Hematopoietic multipotent progenitor cell treated with erythropoietin and hydrocortisone succinate and interleukin-3 and kit ligand, for 17 days (in vitro differentiated cells): ENCODE measurements around the gene ZNF684.
A peak's percentile ranks its signal among the peaks of the same experiment; 100 is the strongest.
"Not testable (repeated sequence)": the region's sequence is repeated elsewhere in the genome, so short reads cannot be mapped to it uniquely, and the experiment has no call there.

ENCODE experiments used
- DNase-seq: peaks from one replicate; pipeline ENCODE4 v3.0.0-alpha.2; 2015; ENCODE audit warnings: low spot score

ZNF684 gene

DNA sequence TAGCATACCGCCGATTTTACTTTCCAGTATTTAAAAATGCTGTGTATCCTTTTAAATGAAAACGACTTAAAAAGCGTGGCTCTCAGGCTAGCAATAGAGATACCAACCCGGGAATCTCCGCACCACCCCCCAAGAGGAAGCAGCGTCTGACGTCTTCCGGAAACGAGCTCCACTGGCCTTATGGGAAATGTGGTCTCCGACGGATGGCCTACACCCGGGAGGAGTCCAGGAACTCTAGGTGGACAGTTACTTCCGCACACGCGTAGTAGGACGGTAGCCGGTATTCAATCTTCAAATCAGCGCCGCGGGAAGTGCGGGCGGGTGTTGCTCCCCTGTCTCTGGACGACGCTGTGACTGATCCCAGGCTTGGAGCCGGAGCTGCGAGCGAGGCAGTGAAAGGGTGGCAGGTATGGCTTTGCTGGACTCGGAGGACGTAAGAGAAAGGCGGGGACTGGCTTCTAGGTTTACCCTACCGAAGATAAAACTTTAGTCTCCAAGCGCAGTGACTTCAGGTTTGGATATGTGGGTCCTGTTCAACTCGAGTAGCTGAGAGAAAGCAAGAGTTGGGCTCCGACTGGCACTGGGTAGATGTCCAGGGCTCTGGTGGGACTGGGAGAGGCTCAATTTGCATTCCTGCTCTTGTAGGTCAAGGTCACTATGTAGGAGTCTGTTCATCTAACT lies at the start of gene ZNF684:
Gene ZNF684, plus strand, starts transcription at position 257 of the 681 bp plus-strand sequence. CDS start 1,530 bp downstream, outside the sequence.
- peak; percentile 66 for DNase-seq

DNA sequence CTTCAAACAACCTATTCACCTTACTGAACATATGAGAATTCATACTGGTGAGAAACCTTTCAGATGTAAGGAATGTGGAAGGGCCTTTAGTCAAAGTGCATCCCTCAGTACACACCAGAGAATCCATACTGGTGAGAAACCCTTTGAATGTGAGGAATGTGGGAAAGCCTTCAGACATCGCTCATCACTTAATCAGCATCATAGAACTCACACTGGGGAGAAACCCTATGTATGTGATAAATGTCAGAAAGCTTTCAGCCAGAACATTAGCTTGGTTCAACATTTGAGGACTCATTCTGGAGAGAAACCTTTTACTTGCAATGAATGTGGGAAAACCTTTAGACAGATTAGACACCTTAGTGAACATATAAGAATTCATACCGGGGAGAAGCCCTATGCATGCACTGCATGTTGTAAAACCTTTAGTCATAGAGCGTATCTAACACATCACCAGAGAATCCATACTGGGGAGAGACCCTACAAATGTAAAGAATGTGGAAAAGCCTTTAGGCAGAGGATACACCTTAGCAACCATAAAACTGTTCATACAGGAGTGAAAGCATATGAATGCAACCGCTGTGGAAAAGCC lies 36.0 kb upstream of the ZNF684 start:
- DNase-seq = no peak

DNA sequence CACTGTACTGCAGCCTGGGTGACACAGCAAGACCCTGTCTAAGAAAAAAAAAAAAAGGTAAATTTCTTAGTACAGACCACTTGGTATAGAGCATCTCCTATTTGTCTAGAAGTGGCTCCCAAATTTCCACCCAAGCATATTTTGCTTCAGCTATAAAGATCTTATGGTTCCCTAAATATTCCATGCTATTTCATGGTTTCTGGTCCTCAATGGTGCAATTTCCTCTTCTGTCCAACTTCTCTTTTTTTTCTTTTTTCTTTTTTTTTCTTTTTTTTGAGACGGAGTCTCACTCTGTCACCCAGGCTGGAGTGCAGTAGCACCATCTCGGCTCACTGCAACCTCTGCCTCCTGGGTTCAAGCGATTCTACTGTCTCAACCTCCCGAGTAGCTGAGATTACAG lies 28.8 kb upstream of the ZNF684 start:
- DNase-seq = not testable (repeated sequence)

DNA sequence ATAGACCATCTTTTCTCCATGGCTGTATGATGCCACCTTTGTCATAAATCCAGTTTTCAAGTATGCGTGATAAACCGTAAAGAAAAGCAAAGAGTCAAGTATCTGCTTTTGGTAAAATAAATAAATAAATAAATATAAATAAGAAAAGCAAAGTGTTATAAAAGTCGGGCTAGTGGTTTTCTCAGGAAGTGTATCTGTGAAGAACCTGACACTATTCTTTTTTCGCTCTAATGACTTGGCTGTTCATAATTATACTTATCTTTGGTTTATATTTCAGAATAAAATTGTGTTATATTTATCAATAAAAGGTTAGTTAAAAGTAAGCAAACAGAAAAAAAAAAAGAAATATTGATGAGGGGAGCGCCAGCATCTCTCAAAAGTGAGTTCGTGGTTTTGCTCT lies 23.5 kb upstream of the ZNF684 start:
- no peak for DNase-seq

DNA sequence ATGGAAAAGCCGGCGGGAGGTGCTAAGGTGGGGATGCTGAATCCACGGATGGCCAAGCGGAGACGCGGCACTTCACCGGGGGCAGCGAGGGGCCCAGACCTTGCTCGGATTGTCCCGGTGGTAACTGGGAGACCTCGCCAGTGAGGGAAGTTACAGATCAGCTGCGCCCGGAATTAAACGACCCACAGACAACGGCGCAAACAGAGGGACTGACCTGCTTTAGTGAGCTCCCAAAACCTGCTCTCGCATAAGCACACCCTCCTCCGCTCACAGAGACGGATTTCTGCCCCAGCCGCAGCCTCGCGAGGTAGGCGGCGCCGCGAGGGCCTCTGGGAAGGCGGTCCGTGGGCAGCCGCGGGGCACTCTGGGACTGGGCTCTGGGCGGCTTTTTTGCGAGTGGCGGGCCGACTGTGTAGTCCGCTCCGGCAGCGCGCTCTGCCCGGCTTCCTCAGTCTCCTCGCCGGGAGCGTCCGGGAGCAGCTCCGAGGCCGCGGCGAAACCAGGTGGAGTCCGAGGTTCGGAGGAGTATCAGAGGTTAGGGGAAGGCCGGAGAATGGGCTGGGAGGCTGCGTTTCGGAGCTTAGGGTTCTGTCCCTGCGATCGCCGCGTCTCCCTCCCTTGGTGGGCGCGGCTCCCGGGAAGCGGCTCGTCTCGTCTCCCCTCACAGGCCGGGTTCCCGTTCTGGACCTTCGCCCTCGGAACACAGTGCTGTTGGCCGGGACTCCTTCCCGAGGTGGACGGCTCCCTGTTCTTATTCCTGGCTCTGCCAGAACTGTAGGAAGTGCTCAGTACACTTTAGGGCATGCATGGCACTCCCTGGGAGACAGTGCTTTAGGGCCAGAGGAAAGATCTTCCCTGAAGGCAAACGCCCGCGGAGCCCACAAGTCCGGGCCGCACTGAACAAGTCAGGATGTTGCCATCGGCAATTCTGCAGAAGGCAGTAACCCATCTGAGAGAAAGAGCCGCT lies 22.8 kb upstream of the ZNF684 start, which contains the start of gene EXO5:
Gene EXO5, plus strand, starts transcription at position 393 of the 967 bp plus-strand sequence. CDS start 5,778 bp downstream, outside the sequence.
- peak; percentile 38 for DNase-seq

DNA sequence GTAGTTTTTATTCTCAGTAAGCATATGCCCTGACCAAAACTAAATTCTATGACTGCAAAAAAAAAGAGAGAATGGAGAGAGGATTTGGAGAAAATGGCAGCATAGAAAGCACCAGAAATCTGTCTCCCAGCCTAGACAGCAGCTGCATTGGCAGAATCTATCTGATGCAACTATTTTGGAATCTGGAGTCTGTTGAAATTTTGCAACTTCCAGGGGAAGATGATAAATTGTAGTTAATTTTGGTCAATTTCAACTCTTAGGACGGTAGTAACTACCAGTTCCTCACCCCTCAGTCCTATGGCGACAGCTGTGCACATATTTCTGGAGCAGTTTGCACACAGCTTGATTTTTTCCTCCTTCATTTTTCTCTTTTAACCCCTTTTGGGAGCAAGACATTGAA lies 11.9 kb upstream of the ZNF684 start:
- no peak for DNase-seq

DNA sequence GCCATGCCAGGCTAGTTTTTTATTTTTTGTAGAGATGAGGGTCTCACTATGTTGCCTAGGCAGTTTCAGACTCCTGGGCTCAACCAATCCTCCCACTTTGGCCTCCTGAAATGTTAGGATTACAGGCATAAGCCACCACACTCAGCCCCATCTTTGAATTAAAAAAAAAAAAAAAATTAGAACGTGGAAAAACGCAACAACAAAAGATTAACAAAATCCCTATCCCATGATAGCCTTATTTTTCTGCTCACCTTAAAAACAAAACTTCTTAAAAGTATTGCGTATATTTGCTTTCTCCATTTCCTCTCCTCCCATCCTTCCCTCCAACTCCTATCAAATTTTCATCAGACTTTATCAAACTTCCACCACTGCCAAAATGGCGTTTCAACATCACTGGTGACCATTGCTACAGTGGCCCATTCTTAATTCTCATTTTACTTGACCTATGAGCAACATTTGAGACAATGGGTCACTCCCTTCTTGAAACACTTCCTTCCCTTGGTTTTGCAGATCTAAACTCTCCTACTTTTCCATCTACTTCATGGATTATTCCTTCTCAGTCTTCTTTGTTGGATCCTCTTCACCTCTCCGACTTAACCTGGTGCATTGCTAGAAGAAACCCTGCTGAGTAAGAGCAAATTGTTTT lies 579 bp upstream of the ZNF684 start:
- no peak for DNase-seq

DNA sequence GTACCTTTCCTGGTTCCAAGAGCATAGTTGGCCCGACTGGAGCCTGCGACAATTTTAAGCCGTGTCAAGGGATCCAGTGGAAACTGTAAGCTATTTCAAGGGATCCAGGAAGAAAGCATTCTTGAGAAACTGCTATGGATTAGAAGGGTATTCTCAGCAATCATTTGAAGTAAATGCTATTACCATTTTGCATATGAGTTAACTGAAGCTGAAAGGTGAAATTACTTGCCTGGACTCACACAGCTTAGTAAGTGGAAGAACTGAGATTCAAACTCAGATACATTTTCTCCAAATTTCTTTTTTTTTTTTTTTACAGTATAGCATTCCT lies 589 bp downstream of the ZNF684 start:
- DNase-seq = no peak

DNA sequence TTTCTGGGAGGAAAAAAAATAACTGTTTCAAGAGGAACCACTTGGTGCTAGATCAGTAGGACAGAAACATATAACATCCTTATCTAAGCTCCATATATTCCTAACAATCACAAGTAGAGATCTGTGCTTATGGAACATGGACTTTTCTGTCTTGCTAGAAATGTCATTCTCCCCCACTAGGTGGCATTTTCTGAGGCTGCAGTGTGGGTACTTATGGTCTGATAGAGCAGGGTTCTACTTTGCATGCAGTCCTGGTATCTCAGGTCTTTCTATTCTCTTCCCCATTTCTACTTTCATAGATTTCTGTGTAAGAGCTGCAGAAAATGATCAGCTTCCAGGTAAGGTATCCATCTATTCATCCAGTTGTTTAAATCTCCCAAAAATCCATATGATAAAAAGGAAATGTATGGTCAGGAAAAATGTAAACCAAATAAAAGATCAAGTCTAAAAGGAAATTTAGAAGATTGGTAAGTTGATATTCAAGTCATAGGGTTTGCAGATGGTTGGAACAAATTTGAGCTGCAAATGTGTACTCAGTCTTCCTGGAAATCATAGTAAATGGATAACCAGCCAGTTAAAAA lies 1.5 kb downstream of the ZNF684 start:
- DNase-seq = peak; percentile 11

DNA sequence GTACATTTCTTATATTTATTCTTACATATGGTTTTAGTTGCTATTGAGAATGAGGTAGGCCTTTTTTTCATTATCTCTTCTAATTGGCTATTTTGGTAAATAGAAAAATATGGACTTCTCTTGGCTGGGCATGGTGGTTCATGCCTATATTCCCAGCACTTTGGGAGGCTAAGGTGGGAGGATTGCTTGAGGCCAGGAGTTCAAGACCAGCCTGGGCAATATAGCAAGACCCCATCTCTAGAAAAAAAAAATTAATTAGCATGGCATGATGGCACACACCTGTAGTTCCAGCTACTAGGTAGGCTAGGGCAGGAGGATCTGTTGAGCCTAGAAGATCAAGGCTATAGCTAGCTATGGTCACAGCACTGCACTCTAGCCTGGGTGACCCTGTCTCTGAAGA lies 3.2 kb downstream of the ZNF684 start:
- no peak for DNase-seq

DNA sequence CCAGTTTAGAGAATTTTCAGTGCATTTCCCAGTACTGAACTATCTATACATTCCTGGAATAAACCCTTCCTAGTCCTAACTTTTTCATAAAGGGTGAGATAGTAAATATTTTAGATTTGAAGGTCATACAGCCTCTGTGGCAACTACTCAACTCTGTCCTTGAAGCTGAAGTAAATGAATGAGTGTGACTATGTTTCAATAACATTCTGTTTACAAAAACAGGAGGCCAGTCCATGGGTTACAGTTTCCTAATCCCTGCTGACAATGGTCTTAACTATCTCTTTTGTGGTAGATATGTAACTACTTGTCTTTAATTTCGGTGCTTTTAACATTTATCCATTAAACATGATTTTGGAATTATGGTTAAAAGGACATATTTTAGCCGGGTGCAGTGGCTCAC lies 4.3 kb downstream of the ZNF684 start:
- no peak for DNase-seq

DNA sequence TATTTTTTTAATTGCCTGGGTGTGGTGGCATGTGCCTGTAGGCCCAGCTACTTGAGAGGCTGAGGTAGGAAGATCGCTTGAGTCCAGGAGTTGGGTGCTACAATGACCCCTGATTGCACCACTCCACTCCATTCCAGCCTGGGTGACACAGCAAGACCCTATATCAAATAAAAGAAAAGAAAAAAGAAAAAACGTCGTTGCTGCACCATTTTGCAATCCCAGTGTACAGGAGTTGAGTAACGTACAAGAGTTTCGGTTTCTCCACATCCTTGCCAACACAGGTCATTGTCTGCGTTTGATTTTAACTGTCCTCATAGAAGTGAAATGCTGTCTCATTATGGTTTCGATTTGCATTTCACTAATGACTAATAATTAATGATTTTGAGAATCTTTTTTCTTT lies 7.9 kb downstream of the ZNF684 start:
- no peak for DNase-seq

DNA sequence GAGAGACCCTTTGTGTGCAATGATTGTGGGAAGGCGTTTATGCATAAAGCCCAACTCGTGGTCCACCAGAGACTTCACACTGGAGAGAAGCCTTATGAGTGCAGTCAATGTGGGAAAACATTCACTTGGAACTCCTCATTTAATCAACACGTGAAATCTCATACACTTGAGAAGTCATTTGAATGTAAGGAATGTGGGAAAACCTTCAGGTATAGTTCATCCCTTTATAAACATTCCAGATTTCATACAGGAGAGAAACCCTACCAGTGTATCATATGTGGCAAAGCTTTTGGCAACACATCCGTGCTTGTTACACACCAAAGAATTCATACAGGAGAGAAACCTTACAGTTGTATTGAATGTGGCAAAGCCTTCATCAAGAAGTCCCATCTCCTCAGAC lies 15.5 kb downstream of the ZNF684 start:
- no peak for DNase-seq

DNA sequence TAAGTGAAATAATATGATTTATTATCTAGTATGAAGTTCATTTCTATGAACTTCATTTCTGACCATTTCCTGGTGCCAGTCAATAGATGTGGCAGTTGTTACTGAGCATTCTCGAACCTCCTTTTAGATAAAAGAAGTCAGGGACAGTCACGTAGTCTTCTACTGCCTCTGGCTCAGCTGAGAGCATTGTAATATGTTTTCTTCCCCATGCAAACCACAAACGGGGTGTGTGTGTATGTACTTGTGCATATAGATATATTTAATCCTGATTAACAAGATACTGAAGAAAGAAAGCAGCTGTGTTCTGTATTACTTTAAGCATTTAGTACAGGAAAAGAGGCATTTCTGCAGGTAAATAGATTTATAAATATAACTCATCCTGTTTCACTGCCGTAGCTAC lies 21.6 kb downstream of the ZNF684 start:
- no peak for DNase-seq

DNA sequence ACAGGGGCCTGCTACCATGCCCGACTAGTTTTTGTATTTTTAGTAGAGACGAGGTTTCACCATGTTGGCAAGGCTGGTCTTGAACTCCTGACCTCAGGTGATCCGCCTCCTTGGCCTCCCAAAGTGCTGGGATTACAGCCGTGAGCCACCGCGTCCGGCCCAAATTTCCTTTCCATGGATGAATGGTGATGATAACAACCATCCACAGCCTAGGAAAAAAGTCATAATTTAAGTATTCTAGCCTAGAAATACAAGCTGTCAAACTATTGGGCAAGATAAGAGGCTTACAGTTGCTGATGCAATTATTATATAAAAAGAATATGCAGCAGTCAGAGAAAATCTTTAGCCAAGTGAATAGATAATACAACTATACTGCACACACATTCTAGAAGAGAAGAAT lies 23.4 kb downstream of the ZNF684 start:
- not testable (repeated sequence) for DNase-seq

DNA sequence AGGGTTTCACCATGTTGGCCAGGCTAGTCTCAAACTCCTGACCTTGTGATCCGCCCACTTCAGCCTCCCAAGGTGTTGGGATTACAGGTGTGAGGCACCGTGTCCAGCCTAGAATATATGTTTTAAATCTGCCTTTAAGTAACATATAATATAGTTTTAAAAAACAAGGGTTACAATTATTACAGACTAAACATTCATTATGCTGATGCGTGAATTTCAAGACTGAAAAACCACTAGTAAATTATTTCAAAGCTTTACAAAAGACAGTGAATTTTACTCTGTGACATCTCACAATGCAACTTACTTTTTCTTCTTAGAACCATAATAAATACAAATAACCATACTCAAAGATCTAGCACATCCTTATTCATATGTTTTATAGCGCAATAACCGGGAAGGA lies 24.7 kb downstream of the ZNF684 start:
- no peak for DNase-seq

DNA sequence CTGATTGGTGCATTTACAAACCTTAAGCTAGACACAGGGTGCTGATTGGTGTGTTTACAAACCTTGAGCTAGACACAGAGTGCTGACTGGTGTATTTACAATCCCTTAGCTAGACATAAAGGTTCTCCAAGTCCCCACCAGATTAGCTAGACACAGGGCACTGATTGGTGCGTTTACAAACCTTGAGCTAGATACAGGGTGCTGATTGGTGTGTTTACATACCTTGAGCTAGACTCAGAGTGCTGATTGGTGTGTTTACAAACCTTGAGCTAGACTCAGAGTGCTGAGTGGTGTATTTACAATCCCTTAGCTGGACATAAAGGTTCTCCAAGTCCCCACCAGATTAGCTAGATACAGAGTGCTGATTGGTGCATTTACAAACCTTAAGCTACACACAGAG lies 26.8 kb downstream of the ZNF684 start:
- not testable (repeated sequence) for DNase-seq

DNA sequence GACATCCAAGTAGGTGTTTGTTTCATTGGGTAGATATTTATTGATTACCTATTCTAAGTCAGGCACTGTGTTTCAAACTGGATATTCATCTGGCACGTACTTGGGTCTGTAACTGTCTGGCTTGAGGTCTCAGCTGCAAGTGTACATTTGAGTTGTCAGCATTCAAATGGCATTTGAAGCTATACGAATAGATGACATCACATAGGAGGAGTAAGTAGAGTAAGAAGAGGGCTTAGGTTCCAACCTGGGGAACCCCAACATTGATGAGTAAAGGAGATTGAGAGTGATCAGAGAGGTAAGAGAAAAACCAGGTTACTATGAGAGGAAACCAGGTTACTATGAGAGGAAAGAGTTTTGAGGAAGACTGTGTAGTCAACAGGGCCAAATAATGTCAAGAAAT lies 30.7 kb downstream of the ZNF684 start:
- no peak for DNase-seq

DNA sequence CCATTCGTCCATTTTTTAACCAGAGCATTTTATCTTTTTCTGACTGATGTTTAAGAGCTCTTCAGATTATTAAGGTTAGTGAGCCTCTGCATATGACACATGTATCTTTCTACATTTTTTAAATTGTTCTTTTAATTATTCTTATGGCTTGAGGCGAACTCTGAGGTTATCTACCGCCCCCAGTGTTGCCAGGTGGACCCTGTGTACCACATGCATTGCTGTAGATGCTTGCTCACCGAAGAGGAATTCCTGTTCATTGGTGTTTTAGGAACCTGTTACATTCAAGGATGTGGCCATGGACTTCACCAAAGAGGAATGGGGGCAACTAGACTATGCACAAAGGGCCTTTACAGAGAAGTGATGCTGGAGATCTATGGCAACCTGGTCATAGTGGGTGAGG lies 31.8 kb downstream of the ZNF684 start:
- no peak for DNase-seq

DNA sequence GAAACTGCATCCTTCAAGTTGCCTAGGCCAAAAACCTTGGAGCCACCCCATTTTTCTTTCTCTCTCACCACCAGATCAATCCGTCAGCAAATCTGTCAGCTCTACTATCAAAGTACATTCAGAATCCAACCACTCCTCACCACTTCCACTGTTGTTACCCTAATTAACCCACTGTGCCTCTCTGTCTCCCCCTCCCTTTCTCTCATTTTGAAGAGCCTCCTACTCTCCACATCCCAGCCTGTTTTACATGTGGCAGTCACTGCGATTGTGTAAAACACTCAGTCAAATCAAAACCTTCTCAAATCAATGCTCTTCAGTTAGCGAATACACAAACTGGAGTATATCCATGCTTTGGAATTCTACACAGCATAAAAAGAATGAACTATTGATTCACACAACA lies 33.1 kb downstream of the ZNF684 start:
- DNase-seq = no peak

DNA sequence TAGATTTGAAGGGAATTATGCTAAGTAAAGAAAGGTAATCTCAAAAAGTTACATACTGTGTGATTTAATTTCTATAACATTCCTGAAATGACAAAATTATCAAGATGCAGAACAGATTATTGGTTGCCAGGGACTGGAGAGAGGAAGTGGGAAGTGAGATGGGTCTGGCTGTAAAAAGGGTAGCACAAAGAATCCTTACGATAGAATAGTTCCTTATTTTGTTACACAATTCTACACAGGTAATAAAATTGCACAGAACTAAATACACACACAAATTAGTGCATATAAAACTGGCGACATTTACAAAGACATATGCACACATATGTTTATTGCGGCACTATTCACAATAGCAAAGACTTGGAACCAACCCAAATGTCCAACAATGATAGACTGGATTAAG lies 33.5 kb downstream of the ZNF684 start:
- DNase-seq = no peak

DNA sequence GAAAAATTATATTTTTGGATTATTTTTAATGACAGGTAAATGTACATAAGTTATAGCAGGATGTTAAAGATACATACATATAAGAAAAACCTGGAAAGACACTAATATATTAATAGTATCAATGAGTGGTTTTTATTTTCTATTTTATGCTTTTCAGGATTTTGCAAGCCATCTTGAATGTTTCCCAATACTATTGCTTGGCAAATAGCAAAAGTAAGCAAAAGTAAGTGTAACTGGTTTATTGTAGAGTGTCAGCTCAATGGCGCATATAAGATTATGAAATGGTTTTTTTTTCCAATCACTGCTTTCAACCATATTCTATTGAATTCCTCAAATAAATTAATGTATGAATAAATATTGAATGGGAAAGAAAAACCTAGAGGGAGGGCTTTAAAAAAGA lies 36.4 kb downstream of the ZNF684 start:
- no peak for DNase-seq
